Endometrial microvascular endothelial cells (primary cell): Measurements from ENCODE around the gene SECTM1. TPM values are rescaled to one million over a fixed set of nuclear protein-coding genes. Genes with fewer than 3 reads are reported as not detected.

Experiments
- in situ Hi-C: cut with HindIII; loops from 2 replicates; pipeline ENCODE4 v1.10.0; 2017; ENCODE audit warnings: low sequenced_read_pairs, low pct_unique_long_range_greater_than_20kb; ENCODE audit errors: inconsistent ontology term
- total RNA-seq: library from RNA; depleted of rRNA; stranded (reverse); fragments of >200 nt; gene quantifications from one replicate; pipeline ENCODE4 v1.2.3, GENCODE V29; 2015; ENCODE audit errors: inconsistent ontology term

SECTM1 gene
- total RNA-seq, 1 donor from 2014 or later, result 8.0 TPM

- in situ Hi-C loops, result no loop called here
These were observed 16.8 kb upstream of the SECTM1 start for GRCh38 chr17:82350182-82351030.

GRCh38 chr17:82349287-82349701, 15.7 kb upstream of the SECTM1 start:
- in situ Hi-C loops, result loop anchor here (25.0 kb wide), 2 partner anchors 88 to 188 kb away; no protein-coding TSS in a partner anchor

DNA sequence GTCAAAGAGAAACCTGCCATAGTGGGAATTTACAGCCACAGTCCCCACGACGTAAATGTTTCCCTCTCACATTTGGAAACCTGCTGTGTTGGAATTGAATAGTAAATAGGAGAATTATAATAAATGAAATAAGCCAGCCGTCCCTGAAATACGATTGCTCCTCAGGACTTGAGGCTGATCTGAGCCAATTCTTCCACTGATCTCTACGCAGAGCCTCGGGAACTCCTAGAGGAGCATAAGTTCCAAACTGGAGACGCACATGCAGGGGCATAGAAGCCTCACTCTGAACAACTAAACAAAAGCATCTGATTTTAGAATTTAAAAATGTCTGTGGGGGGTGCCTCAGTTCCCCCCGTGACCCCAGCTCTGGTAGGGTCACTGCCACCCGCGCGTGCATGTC, 15.3 kb upstream of the SECTM1 start:
- in situ Hi-C loops, result loop anchor here (25.0 kb wide), 2 partner anchors 88 to 188 kb away; no protein-coding TSS in a partner anchor

DNA sequence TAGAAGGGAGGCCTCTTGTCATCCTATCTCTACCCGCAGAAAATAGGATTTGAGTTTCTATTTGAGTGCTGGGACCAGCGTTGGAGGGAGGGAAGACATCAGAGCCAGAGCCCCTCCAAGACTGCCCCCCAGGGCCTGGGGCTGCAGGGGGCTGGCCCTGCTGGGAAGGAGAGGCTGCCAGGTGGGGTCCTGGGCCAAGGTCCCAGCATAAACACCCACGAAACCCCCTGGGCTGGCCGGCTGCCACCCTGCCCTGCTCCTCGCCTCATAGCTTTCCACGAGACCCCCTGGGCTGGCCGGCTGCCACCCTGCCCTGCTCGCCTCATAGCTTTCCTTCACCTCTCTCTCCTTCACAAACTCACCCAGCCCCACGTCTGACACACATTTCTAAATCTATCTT, 14.9 kb upstream of the SECTM1 start:
- in situ Hi-C loops, result loop anchor here (25.0 kb wide), 2 partner anchors 89 to 189 kb away; no protein-coding TSS in a partner anchor

DNA sequence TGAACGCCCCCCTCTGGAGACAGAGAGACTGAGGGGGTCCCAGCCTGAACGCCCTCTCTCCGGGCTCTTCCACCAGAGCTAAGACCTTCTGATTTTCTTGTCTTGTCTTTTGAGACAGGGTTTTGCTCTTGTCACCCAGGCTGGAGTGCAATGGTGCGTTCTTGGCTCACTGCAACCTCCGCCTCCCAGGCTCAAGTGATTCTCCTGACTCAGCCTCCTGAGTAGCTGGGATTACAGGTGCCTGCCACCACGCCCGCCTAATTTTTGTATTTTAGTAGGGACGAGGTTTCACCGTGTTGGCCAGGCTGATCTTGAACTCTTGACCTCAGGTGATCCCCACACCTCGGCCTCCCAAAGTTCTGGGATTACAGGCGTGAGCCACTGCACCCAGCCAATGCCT, 14.4 kb upstream of the SECTM1 start:
- in situ Hi-C loops, result loop anchor here (25.0 kb wide), 2 partner anchors 89 to 189 kb away; no protein-coding TSS in a partner anchor

DNA sequence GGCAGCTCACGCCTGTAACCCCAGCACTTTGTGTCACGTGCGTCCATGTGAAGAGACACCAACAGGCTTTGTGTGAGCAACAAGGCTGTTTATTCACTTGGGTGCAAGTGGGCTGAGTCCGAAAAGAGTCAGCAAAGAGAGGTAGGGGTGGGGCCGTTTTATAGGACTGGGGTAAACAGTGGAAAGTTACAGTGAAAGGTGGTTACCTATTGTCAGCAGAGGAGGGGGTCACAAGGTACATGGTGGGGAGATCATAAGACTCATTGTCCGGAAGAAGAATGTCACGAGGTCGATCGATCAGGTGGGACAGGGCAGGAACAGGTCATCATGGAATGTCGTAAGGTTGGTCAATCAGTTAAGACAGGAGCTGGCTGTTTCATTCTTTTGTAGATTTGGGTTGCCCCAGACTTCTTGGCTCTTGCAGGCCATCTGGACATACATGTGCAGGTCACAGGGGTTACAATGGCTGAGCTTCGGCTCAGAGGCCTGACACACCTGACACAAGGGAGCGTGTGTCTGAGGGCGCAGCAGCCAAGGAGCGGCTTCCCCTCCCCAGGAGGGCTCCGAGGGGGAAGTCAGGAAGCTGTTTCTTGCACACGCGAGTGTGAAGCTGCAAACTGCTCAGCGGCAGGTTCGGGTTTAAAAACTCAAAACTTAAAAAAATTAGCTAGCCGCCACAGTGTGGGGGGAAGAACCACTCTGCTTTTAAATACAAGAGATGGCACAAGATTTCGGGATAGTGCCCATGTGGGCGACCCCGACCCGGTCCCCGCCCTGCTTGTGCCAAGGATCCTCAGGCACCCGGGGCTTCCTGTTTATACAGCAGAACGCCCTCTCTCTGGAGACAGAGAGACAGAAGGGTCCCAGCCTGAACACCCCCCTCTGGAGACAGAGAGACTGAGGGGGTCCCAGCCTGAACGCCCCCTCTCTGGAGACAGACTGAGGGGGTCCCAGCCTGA, 13.1 kb upstream of the SECTM1 start:
- in situ Hi-C loops, result loop anchor here (25.0 kb wide), 2 partner anchors 91 to 191 kb away; no protein-coding TSS in a partner anchor

DNA sequence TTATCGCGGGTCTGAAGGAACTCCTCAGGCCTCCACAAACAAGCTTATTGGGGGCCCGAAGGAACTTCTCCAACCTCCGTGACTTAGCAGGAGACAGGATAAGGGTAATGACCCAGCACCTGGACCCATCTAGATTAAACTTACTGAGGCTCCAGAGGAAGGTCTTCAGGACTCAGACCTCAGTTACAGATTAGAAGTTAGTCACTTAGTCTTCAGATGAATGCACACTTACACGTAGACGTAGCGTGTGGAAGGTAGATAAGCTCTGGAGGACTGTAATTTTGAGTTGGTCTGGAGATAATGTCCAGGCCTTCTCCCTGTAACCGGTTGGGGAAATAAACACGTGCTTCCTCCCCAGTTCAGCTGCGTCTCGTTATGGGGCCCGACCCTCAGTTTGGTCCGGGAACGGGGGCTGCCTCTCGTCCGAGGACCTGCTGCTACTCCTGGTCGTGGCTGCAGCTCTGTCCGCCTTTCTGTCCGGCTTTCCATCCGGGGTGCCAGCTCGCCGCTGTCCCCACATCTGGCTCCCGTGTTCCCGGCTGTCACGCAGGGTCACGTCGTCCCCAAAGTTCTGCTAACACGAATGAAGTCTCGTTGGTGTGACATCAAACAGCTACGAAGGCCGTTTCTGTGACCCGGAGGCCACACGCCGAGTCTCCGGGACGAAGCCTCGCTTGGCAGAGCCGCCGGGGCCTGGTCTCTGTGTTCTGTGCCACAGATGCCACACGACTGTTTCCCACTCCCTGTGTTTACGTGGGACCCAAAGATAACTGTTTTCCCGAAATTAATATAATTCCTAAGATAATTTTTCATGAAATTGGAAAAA, 11.8 kb upstream of the SECTM1 start:
- in situ Hi-C loops, result loop anchor here (25.0 kb wide), 2 partner anchors 92 to 192 kb away; no protein-coding TSS in a partner anchor

GRCh38 chr17:82344175-82344907, 10.8 kb upstream of the SECTM1 start:
- in situ Hi-C loops, result loop anchor here (25.0 kb wide), 2 partner anchors 93 to 193 kb away; no protein-coding TSS in a partner anchor

DNA sequence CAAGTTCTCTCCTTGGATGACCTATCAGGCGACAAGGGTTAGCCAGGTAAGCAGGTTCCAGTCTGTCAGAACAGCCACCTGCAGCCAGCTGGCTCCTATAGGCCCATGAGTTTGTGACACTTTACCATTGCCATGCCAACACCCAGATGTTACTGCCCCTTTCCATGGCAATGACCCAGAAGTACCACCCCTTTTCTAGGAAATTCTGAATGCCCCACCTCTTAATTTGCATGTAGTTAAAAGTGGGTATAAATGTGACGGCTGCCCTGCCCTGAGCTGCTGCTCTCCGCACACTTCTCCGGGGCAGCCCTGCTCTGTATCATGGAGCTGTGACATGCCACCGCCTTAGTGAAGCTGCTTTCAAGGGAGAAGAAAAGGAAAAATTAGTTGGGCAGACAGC, 10.0 kb upstream of the SECTM1 start:
- in situ Hi-C loops, result loop anchor here (25.0 kb wide), 2 partner anchors 94 to 194 kb away; no protein-coding TSS in a partner anchor

GRCh38 chr17:82342361-82343079, 9.0 kb upstream of the SECTM1 start:
- in situ Hi-C loops, result loop anchor here (25.0 kb wide), 2 partner anchors 95 to 195 kb away; no protein-coding TSS in a partner anchor

- in situ Hi-C loops, result loop anchor here (25.0 kb wide), 2 partner anchors 97 to 197 kb away; no protein-coding TSS in a partner anchor
These were observed 6.3 kb upstream of the SECTM1 start for GRCh38 chr17:82339634-82340580.

DNA sequence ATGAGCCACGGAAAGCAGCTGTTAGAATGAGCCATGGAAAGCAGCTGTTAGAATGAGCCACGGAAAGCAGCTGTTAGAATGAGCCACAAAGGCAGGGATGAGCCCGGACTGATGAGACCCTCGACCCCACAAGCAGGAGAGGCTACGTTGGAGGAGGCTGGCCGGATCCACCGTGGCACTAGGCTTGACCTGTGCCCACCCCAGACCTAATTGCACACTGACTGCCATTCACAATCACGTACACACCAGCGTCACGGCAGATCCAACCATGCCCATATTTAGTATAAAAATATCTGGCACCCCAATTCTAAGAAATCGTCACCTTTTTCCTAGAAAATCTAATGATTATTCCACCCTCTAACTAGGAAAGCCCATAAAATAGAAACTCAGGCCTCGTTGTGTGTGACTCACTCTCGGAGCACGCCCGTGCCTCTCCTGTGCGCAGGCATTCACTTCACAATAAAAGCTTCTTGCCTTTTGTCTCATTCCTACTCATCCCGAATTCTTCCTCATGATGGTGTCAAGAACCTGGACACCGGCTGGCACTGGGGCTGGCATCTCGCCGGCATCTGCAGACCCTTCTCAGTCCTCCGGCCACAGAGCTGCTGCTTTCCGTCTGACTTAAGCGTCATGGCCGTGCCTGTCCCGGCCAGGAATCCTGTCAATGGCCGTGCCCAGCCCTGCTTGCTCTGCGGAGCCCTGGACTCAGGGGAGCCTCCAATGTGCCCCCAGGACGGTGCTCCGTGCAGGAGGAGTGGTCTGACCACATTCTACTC, 5.5 kb upstream of the SECTM1 start:
- in situ Hi-C loops, result loop anchor here (25.0 kb wide), 2 partner anchors 98 to 198 kb away; no protein-coding TSS in a partner anchor

- in situ Hi-C loops, result loop anchor here (25.0 kb wide), 2 partner anchors 102 to 202 kb away; no protein-coding TSS in a partner anchor
These were observed 1.2 kb upstream of the SECTM1 start for GRCh38 chr17:82334622-82335394.

- in situ Hi-C loops, result loop anchor here (25.0 kb wide), 2 partner anchors 103 to 203 kb away; no protein-coding TSS in a partner anchor
These were observed 647 bp upstream of the SECTM1 start for GRCh38 chr17:82334204-82334621.
